GM21717 (cell line): ENCODE results near the gene SNAP47.
A peak's percentile ranks its signal among the peaks of the same experiment; 100 is the strongest.

Source experiments
- ATAC-seq: cut with Tn5 transposase; IDR thresholded peaks from one replicate; pipeline ENCODE4 v1.9.1; 2021; ENCODE audit warnings: mild to moderate bottlenecking, moderate library complexity; ENCODE audit not compliant: unreplicated experiment

Gene SNAP47

GRCh38 chr1:227731696-227732585, 3.3 kb upstream of the SNAP47 start:
- no peak for ATAC-seq

DNA sequence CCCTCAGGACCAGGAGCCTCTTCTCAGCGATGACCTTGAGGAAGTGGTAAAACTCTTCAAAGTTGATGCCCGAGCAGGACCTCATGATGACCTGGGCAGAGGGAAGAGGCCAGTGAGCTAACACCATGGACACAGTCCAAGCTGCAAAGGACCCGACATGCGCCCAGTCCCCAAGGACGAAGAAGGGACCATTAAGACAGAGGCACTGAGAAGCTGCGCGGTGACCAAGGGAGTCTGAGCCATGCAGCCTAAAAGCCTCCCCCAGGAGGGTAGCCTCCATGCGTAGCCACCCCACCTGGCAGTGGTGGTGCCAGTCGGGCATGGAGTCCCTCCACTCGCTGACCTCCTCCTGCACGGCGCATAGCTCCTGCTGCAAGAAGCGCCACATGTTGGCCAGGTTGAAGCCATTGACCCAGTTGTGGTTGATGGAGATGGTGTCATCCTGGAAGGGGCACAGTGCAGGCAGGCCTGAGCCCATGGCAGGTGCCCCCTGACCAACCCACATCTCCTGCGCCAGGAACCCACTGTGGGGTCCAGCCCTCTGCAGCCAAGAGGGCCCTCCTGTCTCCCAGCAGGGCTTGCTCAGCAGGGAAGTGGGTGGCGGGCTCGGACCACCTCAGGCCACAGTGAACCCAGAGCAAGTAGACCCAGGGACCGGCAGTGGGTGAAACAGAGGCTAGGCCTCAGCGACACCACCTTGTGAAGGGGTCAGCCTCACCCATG, 2.5 kb upstream of the SNAP47 start:
- no peak for ATAC-seq

- ATAC-seq, result no peak
Measured at GRCh38 chr1:227733309-227733705, 1.9 kb upstream of the SNAP47 start.

GRCh38 chr1:227733751-227734545, 1.3 kb upstream of the SNAP47 start:
- no peak for ATAC-seq

DNA sequence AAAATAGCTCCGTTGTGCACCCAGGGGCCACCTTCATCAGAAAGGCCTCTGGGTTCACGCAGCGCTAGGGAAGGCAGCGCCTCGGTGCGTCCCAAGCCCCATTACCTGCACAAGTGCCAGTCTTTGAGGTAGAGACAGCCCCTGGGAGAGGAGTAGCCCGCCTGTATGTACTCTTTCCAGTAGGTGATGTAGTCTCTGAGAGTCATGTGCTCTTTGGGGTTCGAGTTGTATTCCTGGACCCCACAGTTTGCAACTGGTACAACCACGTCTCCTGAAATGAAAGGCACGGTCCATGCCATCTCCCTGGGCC, 734 bp upstream of the SNAP47 start:
- peak; percentile 3 for ATAC-seq

GRCh38 chr1:227735539-227736285, 477 bp downstream of the SNAP47 start:
- no peak for ATAC-seq

GRCh38 chr1:227736814-227737432, 1.7 kb downstream of the SNAP47 start:
- ATAC-seq, result no peak

GRCh38 chr1:227738820-227739219, 3.6 kb downstream of the SNAP47 start:
- no peak for ATAC-seq

DNA sequence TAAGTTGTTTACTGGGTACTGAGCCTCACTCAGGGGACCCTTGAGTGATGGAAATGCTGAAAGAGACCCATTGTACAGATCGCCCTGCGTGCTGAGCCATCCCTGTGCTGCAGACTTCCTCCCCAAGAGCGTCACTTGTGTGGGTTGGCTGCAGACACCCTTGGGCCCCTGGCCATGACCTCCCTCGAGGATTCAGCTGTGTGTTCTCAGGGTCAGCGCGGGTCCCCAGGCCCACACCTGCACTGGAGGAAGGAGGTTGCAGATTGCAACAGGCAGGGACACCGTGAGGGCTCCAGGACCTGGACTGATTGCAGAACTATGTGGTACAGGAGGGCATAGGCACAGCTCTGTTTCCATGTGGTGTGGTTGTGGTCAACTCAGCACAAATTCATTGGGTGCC, 4.4 kb downstream of the SNAP47 start:
- ATAC-seq, result no peak

GRCh38 chr1:227740401-227740960, 5.2 kb downstream of the SNAP47 start:
- ATAC-seq, result no peak

GRCh38 chr1:227741166-227741870, 6.1 kb downstream of the SNAP47 start:
- no peak for ATAC-seq

GRCh38 chr1:227742738-227743715, 7.8 kb downstream of the SNAP47 start:
- ATAC-seq, result no peak

GRCh38 chr1:227744668-227745067, 9.4 kb downstream of the SNAP47 start:
- ATAC-seq, result no peak

DNA sequence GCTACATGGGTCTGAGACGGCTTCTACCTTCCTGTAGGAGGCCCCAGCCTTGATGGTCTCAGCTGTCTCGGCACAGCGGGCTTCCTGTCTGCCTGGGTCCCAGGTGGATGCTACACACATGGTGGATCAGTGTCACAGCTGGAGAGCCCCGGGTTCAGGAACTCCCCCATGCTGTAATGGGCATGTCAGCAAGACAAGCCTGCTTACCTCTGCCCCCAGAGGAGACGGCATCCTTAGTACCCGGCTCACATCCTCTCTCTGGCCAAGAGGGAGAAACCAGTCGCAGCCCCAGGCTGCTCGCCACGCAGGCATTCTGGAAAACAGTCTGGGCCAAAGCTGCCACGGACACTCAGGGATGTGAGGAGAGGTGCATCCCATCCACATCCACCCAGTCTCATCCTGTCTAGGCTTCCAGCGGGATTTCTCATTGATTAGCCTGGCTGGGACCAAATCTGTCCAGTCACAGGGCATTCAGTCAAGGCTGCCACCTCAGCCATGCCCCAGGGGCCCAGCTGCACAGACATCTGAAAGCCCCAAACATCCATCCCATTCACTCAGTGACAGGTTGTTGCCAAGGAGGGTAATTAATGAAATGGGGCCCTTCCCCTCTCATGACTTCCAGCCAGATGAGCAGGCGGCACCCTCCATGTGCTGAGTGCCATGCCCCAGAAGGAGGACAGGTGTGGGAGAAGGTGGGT, 10.5 kb downstream of the SNAP47 start:
- no peak for ATAC-seq

- ATAC-seq, result no peak
Measured at GRCh38 chr1:227746676-227747075, 11.4 kb downstream of the SNAP47 start.

- no peak for ATAC-seq
Measured at GRCh38 chr1:227747382-227747781, 12.1 kb downstream of the SNAP47 start.

DNA sequence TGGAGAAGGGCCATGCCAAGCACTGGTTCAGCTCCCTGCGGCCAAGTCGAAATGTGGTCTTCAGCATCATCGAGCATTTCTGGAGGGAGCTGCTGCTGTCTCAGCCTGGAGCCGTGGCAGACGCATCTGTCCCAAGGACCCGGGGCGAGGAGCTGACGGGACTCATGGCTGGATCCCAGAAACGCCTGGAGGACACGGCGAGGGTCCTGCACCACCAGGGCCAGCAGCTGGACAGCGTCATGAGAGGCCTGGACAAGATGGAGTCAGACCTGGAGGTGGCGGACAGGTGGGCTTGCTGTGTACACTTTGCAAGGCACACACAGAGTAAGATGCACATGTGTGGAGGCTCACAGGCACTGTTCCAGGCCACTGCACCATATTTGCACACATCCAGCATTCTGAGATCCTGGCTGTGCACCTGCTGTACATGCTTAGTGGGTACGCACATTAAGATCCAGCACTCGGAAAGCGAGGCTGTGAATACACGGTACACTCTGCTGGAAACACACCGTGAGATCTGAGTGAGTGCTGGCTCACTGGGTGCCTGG, 12.8 kb downstream of the SNAP47 start:
- ATAC-seq, result no peak
